ENCODE data around the gene MPG.

MPG gene

DNA sequence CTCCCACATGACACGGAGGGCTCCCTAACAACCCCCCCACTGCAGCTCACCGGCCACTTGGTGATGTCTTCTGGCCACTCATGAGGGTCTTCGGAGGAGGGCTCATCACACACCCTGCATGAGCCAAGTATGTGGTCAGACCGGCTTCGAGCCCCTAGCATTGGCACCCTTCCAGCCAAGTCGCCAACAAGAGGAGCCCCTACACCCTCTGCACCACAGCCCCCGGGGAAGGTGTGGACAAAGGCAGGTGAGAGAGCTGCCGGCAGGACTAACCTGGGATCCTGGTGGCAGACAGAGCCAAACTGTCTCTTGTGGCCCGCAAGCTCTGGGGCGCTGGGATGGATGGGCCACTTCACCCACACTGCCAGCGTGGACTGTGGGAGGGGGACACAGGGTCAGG lies 17.9 kb upstream of the MPG start:
- H3K9ac ChIP-seq (ENCODE audit: low read depth in 1 of 2, low read length in 2 of 2) = no peak overlapping the region
- no peaks in the 10 kb centered on the region for H3K9me3 ChIP-seq (ENCODE audit: control insufficient read depth in 2 of 2, low read length in 2 of 2)
- H3K27ac ChIP-seq (ENCODE audit: low read depth in 2 of 2, low read length in 2 of 2) = no peak overlapping the region
- no peak overlapping the region for H3K4me3 ChIP-seq (ENCODE audit: low read length in 2 of 2)
- H3K4me1 ChIP-seq (ENCODE audit: control insufficient read depth in 2 of 2, insufficient read depth in 2 of 2, low read length in 2 of 2) = no peaks in the 10 kb centered on the region
- H3K36me3 ChIP-seq (ENCODE audit: control insufficient read depth in 2 of 2, insufficient read depth in 2 of 2, low read length in 2 of 2) = peaks cover 18 to 41% of the 10 kb centered on the region in 2 donors
- H3K27me3 ChIP-seq (ENCODE audit: control insufficient read depth in 2 of 2, insufficient read depth in 2 of 2, low read length in 2 of 2) = no peaks in the 10 kb centered on the region

DNA sequence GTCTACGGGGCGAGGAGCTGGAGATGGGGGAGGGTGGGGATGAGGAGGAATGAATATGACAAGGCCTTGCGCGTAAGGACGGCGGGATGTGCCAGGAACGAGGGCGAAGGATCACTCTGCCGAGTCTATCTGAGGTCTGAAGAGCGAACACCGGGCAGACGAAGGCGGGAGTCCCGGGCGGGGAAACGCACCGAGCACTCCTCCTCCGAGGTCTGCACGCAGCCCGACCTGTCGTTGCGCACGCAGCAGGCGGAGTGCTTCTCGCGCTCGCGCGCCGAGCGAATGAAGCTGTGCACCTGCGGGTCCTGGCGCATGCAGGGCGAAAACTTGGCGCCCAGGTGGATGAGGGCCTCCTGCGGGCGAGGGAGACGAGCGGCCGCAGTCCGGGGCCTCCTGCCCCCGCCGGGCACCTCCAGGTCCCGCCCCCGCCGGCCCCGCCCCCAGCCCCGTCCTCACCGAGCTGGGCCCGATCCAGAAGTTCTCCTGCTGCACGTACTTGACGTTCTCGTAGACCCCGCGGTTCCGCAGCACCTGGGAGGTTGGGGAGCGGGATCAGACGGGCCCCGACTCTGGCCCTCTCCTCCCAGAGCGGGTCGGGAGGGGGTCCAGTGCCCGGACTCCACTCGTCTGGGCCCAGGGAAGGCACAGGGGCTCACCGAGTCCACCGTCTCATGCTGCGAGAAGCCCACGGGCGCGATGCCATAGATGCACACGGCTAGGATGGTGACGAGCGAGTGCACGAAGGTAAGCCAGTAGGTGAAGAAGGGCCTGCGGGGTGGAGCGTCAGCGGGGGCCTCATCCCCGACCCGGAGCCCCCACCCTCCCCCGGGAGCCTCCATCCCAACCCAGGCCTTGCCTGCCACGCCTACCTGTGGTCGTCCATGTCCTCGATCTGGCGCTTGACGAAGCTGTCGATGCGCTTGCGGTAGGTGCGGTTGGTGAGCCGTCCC lies 16.8 kb upstream of the MPG start:
- H3K9me3 ChIP-seq (ENCODE audit: control insufficient read depth in 2 of 2, low read length in 2 of 2) = no peaks in the 10 kb centered on the region
- H3K9ac ChIP-seq (ENCODE audit: low read depth in 1 of 2, low read length in 2 of 2) = no peak overlapping the region
- H3K27ac ChIP-seq (ENCODE audit: low read depth in 2 of 2, low read length in 2 of 2) = no peak overlapping the region
- H3K4me1 ChIP-seq (ENCODE audit: control insufficient read depth in 2 of 2, insufficient read depth in 2 of 2, low read length in 2 of 2) = peaks cover 0 to 3% of the 10 kb centered on the region in 2 donors
- H3K27me3 ChIP-seq (ENCODE audit: control insufficient read depth in 2 of 2, insufficient read depth in 2 of 2, low read length in 2 of 2) = no peaks in the 10 kb centered on the region
- H3K4me3 ChIP-seq (ENCODE audit: low read length in 2 of 2) = no peak overlapping the region
- peaks cover 18 to 37% of the 10 kb centered on the region in 2 donors for H3K36me3 ChIP-seq (ENCODE audit: control insufficient read depth in 2 of 2, insufficient read depth in 2 of 2, low read length in 2 of 2)

DNA sequence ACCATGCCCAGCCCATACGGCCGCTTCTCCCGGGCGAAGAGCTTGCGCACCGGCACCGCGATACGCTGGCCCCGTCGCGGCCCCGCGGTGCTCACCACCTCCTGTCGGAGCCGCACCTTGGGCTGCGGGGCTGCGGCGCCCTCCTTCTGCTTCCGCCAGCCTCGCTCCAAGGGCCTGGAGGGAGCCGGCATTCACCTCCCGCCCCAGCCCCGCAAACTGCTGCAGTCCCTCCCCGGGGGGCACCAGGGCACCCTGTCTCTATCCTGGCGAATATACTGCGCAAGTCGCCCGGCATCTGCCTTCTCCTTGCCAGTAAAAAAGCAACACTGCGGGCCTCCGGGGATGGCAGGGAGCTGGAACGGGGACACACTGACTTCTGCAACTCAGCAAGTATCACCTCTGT lies 16.1 kb upstream of the MPG start:
- Histone ChIP-seq H3K9ac (ENCODE audit: low read depth in 1 of 2, low read length in 2 of 2) (no peak overlapping the region), H3K9me3 (ENCODE audit: control insufficient read depth in 2 of 2, low read length in 2 of 2) (no peaks in the 10 kb centered on the region), H3K36me3 (ENCODE audit: control insufficient read depth in 2 of 2, insufficient read depth in 2 of 2, low read length in 2 of 2) (peaks cover 17 to 30% of the 10 kb centered on the region in 2 donors), H3K27ac (ENCODE audit: low read depth in 2 of 2, low read length in 2 of 2) (no peak overlapping the region), H3K27me3 (ENCODE audit: control insufficient read depth in 2 of 2, insufficient read depth in 2 of 2, low read length in 2 of 2) (no peaks in the 10 kb centered on the region), H3K4me1 (ENCODE audit: control insufficient read depth in 2 of 2, insufficient read depth in 2 of 2, low read length in 2 of 2) (peaks cover 0 to 3% of the 10 kb centered on the region in 2 donors), H3K4me3 (ENCODE audit: low read length in 2 of 2) (no peak overlapping the region)

DNA sequence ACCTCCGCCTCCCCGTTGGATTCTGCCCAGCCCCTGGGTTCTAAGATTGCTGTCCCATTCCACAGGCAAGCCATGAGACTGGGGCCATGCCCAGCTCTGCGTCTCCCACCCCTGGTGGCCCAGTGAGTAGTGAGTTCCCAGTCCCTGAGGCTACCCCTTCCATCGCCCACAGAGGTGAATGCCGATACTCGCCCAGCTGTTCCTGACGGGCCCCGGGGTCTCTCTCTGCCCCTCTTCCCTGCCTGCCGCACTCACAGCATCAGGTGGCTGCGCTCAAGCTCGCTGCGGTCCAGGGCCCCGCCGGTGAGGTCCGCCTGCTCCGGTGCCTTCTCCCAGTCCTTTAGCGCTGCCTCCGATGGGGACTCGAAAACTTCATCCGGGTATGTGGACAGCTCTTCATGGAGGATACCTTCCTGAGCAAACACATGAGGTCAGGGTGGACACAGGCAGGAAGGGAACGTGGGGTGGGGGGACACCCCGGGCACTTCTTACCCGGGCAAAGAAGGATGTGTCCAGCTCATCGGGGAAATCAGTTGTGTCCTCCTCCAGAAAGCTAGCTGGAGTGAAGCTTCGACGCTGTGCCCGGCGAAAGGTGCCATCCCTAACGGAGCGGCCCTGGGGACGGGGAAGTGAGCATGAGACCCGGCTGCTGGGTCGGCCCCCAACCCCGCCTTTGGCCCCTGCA lies 15.6 kb upstream of the MPG start:
- no peaks in the 10 kb centered on the region for H3K9me3 ChIP-seq (ENCODE audit: control insufficient read depth in 2 of 2, low read length in 2 of 2)
- H3K27me3 ChIP-seq (ENCODE audit: control insufficient read depth in 2 of 2, insufficient read depth in 2 of 2, low read length in 2 of 2) = no peaks in the 10 kb centered on the region
- H3K36me3 ChIP-seq (ENCODE audit: control insufficient read depth in 2 of 2, insufficient read depth in 2 of 2, low read length in 2 of 2) = peaks cover 13 to 25% of the 10 kb centered on the region in 2 donors
- H3K4me1 ChIP-seq (ENCODE audit: control insufficient read depth in 2 of 2, insufficient read depth in 2 of 2, low read length in 2 of 2) = peaks cover 0 to 3% of the 10 kb centered on the region in 2 donors
- H3K4me3 ChIP-seq (ENCODE audit: low read length in 2 of 2) = no peak overlapping the region
- no peak overlapping the region for H3K27ac ChIP-seq (ENCODE audit: low read depth in 2 of 2, low read length in 2 of 2)
- no peak overlapping the region for H3K9ac ChIP-seq (ENCODE audit: low read depth in 1 of 2, low read length in 2 of 2)

DNA sequence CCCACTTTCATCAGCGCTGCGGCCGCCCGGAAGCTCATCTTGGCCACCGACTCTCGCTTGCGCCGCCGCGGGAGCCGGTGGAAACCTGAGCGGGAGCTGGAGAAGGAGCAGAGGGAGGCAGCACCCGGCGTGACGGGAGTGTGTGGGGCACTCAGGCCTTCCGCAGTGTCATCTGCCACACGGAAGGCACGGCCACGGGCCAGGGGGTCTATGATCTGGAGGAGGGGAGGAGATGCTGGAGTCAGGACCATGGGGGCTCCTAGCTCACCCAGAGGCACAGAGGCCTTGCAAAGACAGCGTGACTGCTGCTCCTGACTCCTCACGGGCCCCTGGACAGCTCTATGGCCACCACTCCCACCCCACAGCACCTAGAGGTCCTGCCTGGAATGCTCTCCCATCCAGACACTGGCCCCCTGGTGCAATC lies 15.0 kb upstream of the MPG start:
- Histone ChIP-seq H3K36me3 (ENCODE audit: control insufficient read depth in 2 of 2, insufficient read depth in 2 of 2, low read length in 2 of 2) (peaks cover 12 to 20% of the 10 kb centered on the region in 2 donors), H3K4me3 (ENCODE audit: low read length in 2 of 2) (no peak overlapping the region), H3K9ac (ENCODE audit: low read depth in 1 of 2, low read length in 2 of 2) (no peak overlapping the region), H3K27ac (ENCODE audit: low read depth in 2 of 2, low read length in 2 of 2) (no peak overlapping the region), H3K27me3 (ENCODE audit: control insufficient read depth in 2 of 2, insufficient read depth in 2 of 2, low read length in 2 of 2) (no peaks in the 10 kb centered on the region), H3K9me3 (ENCODE audit: control insufficient read depth in 2 of 2, low read length in 2 of 2) (no peaks in the 10 kb centered on the region), H3K4me1 (ENCODE audit: control insufficient read depth in 2 of 2, insufficient read depth in 2 of 2, low read length in 2 of 2) (peaks cover 0 to 3% of the 10 kb centered on the region in 2 donors)

DNA sequence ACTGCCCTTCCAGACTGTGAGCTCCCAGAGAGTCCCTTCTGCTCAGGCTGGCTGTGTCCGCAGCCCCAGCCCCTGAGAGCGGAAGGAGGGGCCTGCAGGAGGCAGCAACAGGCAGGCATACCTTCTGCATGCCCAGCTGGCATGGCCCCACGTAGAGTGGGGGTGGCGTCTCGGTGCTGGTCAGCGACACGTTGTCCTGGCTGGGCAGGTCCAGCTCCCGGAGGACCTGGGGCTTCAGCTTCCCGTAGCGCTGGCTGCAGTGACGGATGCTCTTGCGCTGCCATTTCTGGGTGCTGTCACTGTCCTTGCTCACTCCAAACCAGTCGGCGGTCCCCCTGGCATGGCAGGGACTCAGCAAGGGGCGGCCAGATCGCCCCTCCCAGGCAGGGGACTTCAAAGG lies 14.6 kb upstream of the MPG start:
- H3K9me3 ChIP-seq (ENCODE audit: control insufficient read depth in 2 of 2, low read length in 2 of 2) = no peaks in the 10 kb centered on the region
- H3K27me3 ChIP-seq (ENCODE audit: control insufficient read depth in 2 of 2, insufficient read depth in 2 of 2, low read length in 2 of 2) = no peaks in the 10 kb centered on the region
- H3K4me3 ChIP-seq (ENCODE audit: low read length in 2 of 2) = no peak overlapping the region
- no peak overlapping the region for H3K9ac ChIP-seq (ENCODE audit: low read depth in 1 of 2, low read length in 2 of 2)
- no peak overlapping the region for H3K27ac ChIP-seq (ENCODE audit: low read depth in 2 of 2, low read length in 2 of 2)
- peaks cover 0 to 3% of the 10 kb centered on the region in 2 donors for H3K4me1 ChIP-seq (ENCODE audit: control insufficient read depth in 2 of 2, insufficient read depth in 2 of 2, low read length in 2 of 2)
- peaks cover 7 to 17% of the 10 kb centered on the region in 2 donors for H3K36me3 ChIP-seq (ENCODE audit: control insufficient read depth in 2 of 2, insufficient read depth in 2 of 2, low read length in 2 of 2)

DNA sequence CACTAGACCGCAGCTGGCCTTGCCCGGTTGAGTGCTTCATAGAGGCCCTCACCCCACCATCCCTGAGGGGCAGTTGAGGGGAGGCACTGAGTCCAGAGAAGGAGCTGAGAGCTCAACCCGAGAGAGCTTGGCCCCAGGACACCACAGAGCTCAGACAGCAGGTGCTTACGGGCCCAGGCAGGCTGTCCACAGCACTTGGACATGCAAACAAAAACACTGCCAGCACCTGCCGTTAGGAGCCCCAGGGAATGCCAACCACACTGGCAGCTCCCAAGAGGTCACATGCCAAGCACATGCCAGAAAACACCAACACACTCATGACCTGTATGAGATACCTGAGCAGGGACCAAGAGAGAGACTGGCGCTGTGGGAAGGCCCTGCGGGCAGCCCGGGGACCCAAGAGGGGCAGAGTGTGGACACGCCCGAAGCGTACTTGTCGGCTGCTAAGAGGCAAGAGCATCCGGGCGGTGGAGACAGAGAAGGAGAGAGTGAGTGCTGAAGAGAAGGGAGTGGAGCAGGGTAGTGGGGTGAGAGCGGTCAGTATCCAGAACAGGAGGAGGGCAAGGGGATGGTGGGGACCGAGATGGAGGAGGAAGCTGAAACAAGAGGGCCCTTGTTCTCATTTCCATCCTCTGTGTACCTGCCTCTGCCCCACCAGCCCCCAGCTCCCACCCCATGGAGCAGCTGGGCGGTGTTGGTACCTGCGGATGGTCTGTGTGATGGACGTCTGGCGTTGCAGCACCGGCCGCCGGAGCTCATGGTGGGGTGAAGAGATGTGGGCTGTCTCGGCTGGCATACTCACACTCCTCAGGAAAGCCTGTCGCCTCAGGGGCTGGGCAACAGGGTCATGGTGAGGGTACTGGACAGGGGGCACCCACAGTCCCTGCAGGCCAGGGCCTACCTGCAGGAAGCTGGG lies 13.8 kb upstream of the MPG start:
- Histone ChIP-seq H3K4me1 (ENCODE audit: control insufficient read depth in 2 of 2, insufficient read depth in 2 of 2, low read length in 2 of 2) (peaks cover 0 to 3% of the 10 kb centered on the region in 2 donors), H3K9me3 (ENCODE audit: control insufficient read depth in 2 of 2, low read length in 2 of 2) (no peaks in the 10 kb centered on the region), H3K4me3 (ENCODE audit: low read length in 2 of 2) (no peak overlapping the region), H3K27ac (ENCODE audit: low read depth in 2 of 2, low read length in 2 of 2) (no peak overlapping the region), H3K36me3 (ENCODE audit: control insufficient read depth in 2 of 2, insufficient read depth in 2 of 2, low read length in 2 of 2) (peaks cover 3 to 14% of the 10 kb centered on the region in 2 donors), H3K27me3 (ENCODE audit: control insufficient read depth in 2 of 2, insufficient read depth in 2 of 2, low read length in 2 of 2) (no peaks in the 10 kb centered on the region), H3K9ac (ENCODE audit: low read depth in 1 of 2, low read length in 2 of 2) (no peak overlapping the region)

DNA sequence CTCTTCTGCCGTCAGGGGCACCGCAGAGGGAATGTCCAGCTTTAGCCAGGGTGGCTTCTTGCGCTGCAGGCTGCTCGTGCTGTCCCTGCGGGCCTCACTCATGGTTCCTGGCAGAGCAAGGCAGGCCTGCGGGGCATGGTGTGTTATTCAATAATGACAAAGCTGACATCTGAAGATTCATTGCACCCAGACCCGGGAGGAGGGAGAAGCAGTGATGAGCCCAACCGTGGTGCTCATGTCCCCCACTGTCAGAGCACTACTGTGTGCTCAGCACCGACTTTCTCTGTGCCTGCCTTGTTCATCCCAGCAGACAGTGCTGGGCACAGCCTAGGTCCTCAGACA lies 13.1 kb upstream of the MPG start:
- H3K9ac ChIP-seq (ENCODE audit: low read depth in 1 of 2, low read length in 2 of 2) = no peak overlapping the region
- H3K36me3 ChIP-seq (ENCODE audit: control insufficient read depth in 2 of 2, insufficient read depth in 2 of 2, low read length in 2 of 2) = peaks cover 3 to 14% of the 10 kb centered on the region in 2 donors
- peaks cover 0 to 3% of the 10 kb centered on the region in 2 donors for H3K4me1 ChIP-seq (ENCODE audit: control insufficient read depth in 2 of 2, insufficient read depth in 2 of 2, low read length in 2 of 2)
- no peaks in the 10 kb centered on the region for H3K9me3 ChIP-seq (ENCODE audit: control insufficient read depth in 2 of 2, low read length in 2 of 2)
- no peak overlapping the region for H3K27ac ChIP-seq (ENCODE audit: low read depth in 2 of 2, low read length in 2 of 2)
- no peak overlapping the region for H3K4me3 ChIP-seq (ENCODE audit: low read length in 2 of 2)
- no peaks in the 10 kb centered on the region for H3K27me3 ChIP-seq (ENCODE audit: control insufficient read depth in 2 of 2, insufficient read depth in 2 of 2, low read length in 2 of 2)

DNA sequence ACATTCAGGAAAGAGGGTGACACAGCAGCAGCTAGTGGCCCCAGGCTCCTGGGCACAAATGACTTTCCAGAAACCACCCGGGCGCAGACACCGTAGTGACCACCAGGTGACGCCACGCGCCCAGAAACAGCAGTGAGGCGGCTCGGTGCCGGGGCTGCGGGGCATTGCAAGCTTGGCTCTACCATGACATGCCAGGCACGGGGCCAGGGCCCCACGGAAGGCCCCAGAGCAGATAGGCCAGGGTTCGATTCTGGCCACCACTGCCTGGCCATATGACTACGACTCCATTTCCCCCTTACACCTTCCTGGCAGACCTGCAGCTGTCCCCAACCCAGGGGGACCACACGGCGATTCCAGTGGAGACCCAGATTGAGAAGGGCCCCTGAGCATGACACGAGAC lies 12.3 kb upstream of the MPG start:
- Histone ChIP-seq H3K4me1 (ENCODE audit: control insufficient read depth in 2 of 2, insufficient read depth in 2 of 2, low read length in 2 of 2) (peaks cover 2 to 3% of the 10 kb centered on the region in 2 donors), H3K36me3 (ENCODE audit: control insufficient read depth in 2 of 2, insufficient read depth in 2 of 2, low read length in 2 of 2) (peaks cover 3 to 8% of the 10 kb centered on the region in 2 donors), H3K27ac (ENCODE audit: low read depth in 2 of 2, low read length in 2 of 2) (no peak overlapping the region), H3K27me3 (ENCODE audit: control insufficient read depth in 2 of 2, insufficient read depth in 2 of 2, low read length in 2 of 2) (no peaks in the 10 kb centered on the region), H3K9me3 (ENCODE audit: control insufficient read depth in 2 of 2, low read length in 2 of 2) (no peaks in the 10 kb centered on the region), H3K9ac (ENCODE audit: low read depth in 1 of 2, low read length in 2 of 2) (no peak overlapping the region), H3K4me3 (ENCODE audit: low read length in 2 of 2) (no peak overlapping the region)

Data from mucosa of rectum (tissue), 2 donors.